Natural killer cell treated with Interleukin-12 subunit alpha and Interleukin-12 subunit beta and Interleukin-15 and Interleukin-18, amount 100 ng/mL, for 72 hours (primary cell): Measurements from ENCODE around the gene HSCB. TPM values are rescaled to one million over a fixed set of nuclear protein-coding genes. Genes with fewer than 3 reads are reported as not detected.
A peak's percentile ranks its signal among the peaks of the same experiment; 100 is the strongest.
"Not testable (repeated sequence)": the region's sequence is repeated elsewhere in the genome, so short reads cannot be mapped to it uniquely, and the experiment has no call there.

Experiments used
- ATAC-seq, 2 donors: fragments of 150-1000 bp; cut with Tn5 transposase in 1 of 2; sonication (Bioruptor Pico), chemical (Tn5 transposase) in 1 of 2; 2 replicates each; pipeline ENCODE4 v1.10.0; 2021
- DNase-seq: peaks from one replicate; pipeline ENCODE4 v3.0.0; 2022; ENCODE audit warnings: low spot score
- H3K27ac Mint-ChIP-seq, 2 donors: 1 replicate in 1 of 2; 2 replicates in 1 of 2; pipeline ENCODE4 v1.8.0; 2022; ENCODE audit warnings: mixed read lengths in 2 of 2, mild to moderate bottlenecking in 1 of 2, moderate library complexity in 1 of 2
- H3K27me3 Mint-ChIP-seq, 2 donors: 1 replicate in 1 of 2; 2 replicates in 1 of 2; pipeline ENCODE4 v1.8.0; 2022; ENCODE audit warnings: mixed read lengths in 2 of 2
- H3K36me3 Mint-ChIP-seq: one replicate; pipeline ENCODE4 v1.8.0; 2022; ENCODE audit warnings: mixed read lengths
- H3K4me1 Mint-ChIP-seq, 2 donors: 1 replicate in 1 of 2; 2 replicates in 1 of 2; pipeline ENCODE4 v1.8.0; 2022; ENCODE audit warnings: low read depth in 2 of 2, mixed read lengths in 2 of 2, mild to moderate bottlenecking in 1 of 2
- H3K4me3 Mint-ChIP-seq: one replicate; pipeline ENCODE4 v1.8.0; 2022; ENCODE audit warnings: mixed read lengths
- H3K9me3 Mint-ChIP-seq: 2 replicates; pipeline ENCODE4 v1.8.0; 2022; ENCODE audit warnings: mixed read lengths
- total RNA-seq, 2 donors: library from RNA; stranded (reverse); gene quantifications; one replicate each; pipeline ENCODE4 v1.2.3, GENCODE V29; 2022

Gene HSCB
- total RNA-seq = 10 to 100 TPM; 11.8 to 22.1 TPM

DNA sequence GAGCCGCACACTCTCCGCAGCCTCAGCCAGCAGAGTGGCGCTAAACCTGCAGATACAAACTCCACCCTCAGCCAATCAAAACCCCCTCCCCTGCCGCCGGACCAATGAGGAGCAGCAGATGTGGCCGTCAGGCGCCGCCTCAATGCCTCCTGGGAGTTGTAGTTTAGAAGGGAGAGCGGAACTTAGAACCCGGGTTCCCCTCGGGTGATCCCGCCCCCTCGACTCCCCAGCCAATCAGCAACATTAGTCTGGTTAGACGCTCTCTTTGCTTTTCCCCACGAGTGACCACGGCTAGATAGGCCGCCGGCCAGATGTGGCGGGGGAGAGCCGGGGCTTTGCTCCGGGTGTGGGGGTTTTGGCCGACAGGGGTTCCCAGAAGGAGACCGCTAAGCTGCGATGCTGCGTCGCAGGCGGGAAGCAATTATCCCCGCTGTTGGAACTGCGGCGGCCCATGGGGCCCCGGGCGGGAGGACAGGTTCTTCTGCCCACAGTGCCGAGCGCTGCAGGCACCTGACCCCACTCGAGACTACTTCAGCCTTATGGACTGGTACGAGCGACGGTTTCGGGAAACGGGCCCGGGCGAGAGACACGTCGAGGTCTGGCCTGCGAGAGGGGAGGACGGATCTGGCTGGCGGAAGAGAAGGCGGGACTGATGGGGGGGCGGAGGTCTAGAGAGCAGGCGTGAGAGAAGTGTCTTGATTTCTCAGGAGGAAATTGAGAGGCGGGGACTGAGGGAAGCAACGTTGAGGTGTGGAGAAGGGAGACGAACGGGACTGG is at the start of gene HSCB, which contains the start of gene CHEK2:
Gene HSCB (plus strand): TSS at position 255 of the 777 bp plus-strand sequence. CDS start 57 bp downstream, at position 312.
Gene CHEK2 (minus strand): TSS at position 36 of the 777 bp plus-strand sequence. CDS start 7,099 bp downstream, outside the sequence.
- Mint-ChIP-seq H3K4me1 (peaks cover 27 to 39% of the 10 kb centered on the region in 2 donors), H3K36me3 (no peaks in the 10 kb centered on the region), H3K27ac (peak within 1 kb of the TSS; percentile 80 to 91), H3K4me3 (peak within 1 kb of the TSS; percentile 94), H3K9me3 (no peaks in the 10 kb centered on the region), H3K27me3 (no peaks in the 10 kb centered on the region)
- ATAC-seq (peak; percentile 96 to 97), DNase-seq (peak; percentile 98)

GRCh38 chr22:28693041-28693760 is 48.6 kb upstream of the HSCB start:
- H3K36me3 Mint-ChIP-seq, H3K27me3 Mint-ChIP-seq, ATAC-seq, H3K9me3 Mint-ChIP-seq, H3K4me1 Mint-ChIP-seq, DNase-seq, H3K27ac Mint-ChIP-seq, H3K4me3 Mint-ChIP-seq: not testable (repeated sequence)

GRCh38 chr22:28702891-28703290 is 38.9 kb upstream of the HSCB start:
- no peak for ATAC-seq
- Mint-ChIP-seq H3K27ac (no peak overlapping the region), H3K4me3 (no peak overlapping the region), H3K9me3 (no peaks in the 10 kb centered on the region), H3K36me3 (no peaks in the 10 kb centered on the region), H3K27me3 (no peaks in the 10 kb centered on the region), H3K4me1 (peaks cover 0 to 3% of the 10 kb centered on the region in 2 donors)
- DNase-seq = no peak

DNA sequence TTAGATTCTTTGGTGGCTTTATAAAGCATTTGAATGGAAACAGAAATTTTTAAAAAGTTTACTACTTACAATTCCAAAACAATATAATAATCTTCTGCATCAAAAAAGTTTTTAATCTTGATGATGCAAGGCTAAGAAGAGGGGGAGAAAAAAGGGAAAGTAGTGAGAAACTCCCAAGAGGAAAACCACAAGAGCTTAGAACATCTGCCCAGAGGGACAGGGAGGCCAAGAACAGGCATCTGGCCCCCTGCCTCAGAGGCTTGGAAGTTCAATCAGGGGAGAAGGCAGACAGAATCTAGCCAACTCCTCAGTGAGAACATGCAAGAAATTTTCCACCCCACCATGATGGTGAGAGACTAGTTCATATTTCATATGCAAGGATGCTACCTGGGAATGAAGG is 38.4 kb upstream of the HSCB start:
- Mint-ChIP-seq H3K4me1 (peaks cover 0 to 3% of the 10 kb centered on the region in 2 donors), H3K27ac (no peak overlapping the region), H3K4me3 (no peak overlapping the region), H3K27me3 (no peaks in the 10 kb centered on the region), H3K36me3 (no peaks in the 10 kb centered on the region), H3K9me3 (no peaks in the 10 kb centered on the region)
- ATAC-seq (no peak), DNase-seq (no peak)

DNA sequence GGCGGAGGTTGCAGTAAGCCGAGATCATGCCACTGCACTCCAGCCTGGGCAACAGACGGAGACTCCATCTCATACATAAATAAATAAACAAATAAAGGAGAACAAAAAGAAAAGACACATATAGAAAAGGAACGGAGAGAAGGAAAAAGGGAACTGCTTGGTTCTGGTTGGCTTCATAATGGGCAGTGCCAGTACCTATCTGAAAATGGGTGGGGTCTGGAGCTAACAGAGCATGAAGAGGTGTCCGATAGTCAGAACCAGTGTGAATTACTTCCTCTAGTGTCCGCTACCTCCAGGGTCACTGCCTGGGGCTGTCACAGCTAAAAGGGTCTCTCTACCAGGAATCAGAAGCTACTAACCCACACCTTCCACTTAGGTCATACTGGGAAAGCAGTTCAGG is 35.0 kb upstream of the HSCB start:
- ATAC-seq = no peak
- Mint-ChIP-seq H3K4me1 (peaks cover 16 to 18% of the 10 kb centered on the region in 2 donors), H3K4me3 (no peak overlapping the region), H3K36me3 (no peaks in the 10 kb centered on the region), H3K9me3 (no peaks in the 10 kb centered on the region), H3K27ac (no peak overlapping the region), H3K27me3 (no peaks in the 10 kb centered on the region)
- no peak for DNase-seq

DNA sequence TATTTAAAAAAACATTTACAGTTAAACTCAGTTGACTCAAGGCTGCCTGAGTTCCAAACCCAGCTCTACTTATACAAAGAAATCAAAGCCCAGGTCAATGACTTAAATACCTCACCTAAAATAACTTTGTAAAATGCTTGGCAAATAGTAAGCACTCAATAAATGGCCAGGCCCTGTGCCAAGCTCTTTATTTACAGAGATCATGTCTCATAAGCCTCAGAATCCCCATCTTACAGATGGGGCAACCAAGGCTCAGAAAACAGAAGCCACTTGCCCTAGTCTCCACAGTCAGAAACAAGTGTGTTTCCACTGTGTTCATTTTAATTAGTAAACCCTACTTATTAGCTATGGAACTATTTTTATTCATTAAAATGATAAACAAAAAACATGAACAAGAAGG is 31.7 kb upstream of the HSCB start:
- H3K9me3 Mint-ChIP-seq = no peaks in the 10 kb centered on the region
- no peak overlapping the region for H3K4me3 Mint-ChIP-seq
- no peaks in the 10 kb centered on the region for H3K36me3 Mint-ChIP-seq
- no peaks in the 10 kb centered on the region for H3K27me3 Mint-ChIP-seq
- H3K27ac Mint-ChIP-seq = peak overlapping the region; percentile 56 to 85
- no peak for DNase-seq
- no peak for ATAC-seq
- H3K4me1 Mint-ChIP-seq = peaks cover 42 to 47% of the 10 kb centered on the region in 2 donors

DNA sequence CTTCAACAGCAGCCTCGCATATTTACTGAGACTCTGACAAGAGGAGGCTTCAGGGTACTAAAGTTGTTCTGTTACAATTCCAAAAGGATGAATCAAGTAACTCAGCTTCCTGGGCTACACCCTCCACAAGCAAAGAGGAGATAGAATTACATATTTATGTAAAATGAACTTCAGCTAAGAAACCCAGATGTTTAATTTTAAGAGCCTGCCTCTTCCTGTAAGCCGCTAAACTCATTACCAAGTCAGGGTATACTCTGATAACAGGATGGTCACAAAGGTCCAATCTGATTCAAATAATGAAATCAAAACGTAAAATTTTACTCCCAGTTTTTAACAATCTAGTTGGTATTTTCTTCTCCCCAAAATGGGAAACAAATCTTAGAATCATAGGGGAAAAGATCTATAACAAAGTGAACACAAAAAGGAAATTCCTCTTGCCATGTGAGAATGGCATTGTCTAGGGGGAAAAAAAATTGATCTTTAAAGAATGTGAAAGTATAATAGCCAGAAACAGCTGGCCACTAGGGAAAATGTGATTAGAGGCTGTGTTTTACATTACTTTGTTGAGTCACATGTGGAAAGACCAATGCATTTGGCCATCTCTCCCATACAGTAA is 31.2 kb upstream of the HSCB start:
- H3K27me3 Mint-ChIP-seq = no peaks in the 10 kb centered on the region
- ATAC-seq (no peak), DNase-seq (no peak)
- peaks cover 43 to 47% of the 10 kb centered on the region in 2 donors for H3K4me1 Mint-ChIP-seq
- peak overlapping the region; percentile 58 for H3K4me3 Mint-ChIP-seq
- H3K9me3 Mint-ChIP-seq = no peaks in the 10 kb centered on the region
- peak overlapping the region; percentile 56 to 85 for H3K27ac Mint-ChIP-seq
- no peaks in the 10 kb centered on the region for H3K36me3 Mint-ChIP-seq

GRCh38 chr22:28711341-28711740 is 30.5 kb upstream of the HSCB start:
- H3K4me1 Mint-ChIP-seq = peaks cover 45 to 47% of the 10 kb centered on the region in 2 donors
- ATAC-seq = no peak
- H3K27ac Mint-ChIP-seq = peak overlapping the region; percentile 56 to 85
- peak overlapping the region; percentile 58 for H3K4me3 Mint-ChIP-seq
- no peaks in the 10 kb centered on the region for H3K9me3 Mint-ChIP-seq
- no peaks in the 10 kb centered on the region for H3K36me3 Mint-ChIP-seq
- DNase-seq = no peak
- H3K27me3 Mint-ChIP-seq = no peaks in the 10 kb centered on the region

GRCh38 chr22:28711820-28712777 is 29.7 kb upstream of the HSCB start:
- Mint-ChIP-seq H3K4me3 (peak overlapping the region; percentile 58), H3K27me3 (no peaks in the 10 kb centered on the region), H3K9me3 (no peaks in the 10 kb centered on the region), H3K4me1 (peaks cover 45 to 47% of the 10 kb centered on the region in 2 donors), H3K36me3 (no peaks in the 10 kb centered on the region), H3K27ac (peak overlapping the region; percentile 56 to 85)
- DNase-seq (no peak), ATAC-seq (peak in 1 of 2 donors; percentile 16)

DNA sequence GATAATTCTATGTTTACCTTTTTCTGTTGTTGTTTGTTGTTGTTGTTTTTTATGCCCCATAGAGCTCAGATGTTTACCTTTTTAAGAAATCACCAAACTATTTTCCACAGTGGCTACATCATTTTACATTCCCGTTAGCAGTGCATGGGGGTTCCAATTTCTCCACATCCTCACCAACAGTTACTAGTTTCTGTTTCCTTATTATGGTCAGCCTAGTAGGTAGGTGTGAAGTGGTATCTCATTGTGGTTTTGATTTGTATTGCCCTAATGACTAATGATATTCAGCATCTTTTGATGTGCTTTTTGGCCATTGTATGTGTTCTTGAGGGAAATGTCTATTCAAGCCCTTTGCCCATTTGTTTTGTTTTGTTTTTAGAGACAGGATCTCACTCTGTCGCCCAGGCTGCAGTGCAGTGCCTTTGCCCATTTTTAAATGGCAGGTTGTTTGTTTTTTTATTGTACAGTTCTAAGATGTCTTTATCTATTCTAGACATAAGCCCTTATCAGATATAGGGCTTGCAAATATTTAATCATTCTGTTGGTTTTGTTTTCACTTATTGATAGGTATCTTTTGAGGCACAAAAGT is 27.7 kb upstream of the HSCB start:
- H3K4me3 Mint-ChIP-seq = peak overlapping the region; percentile 53
- H3K4me1 Mint-ChIP-seq = peaks cover 48 to 55% of the 10 kb centered on the region in 2 donors
- peaks cover 6% of the 10 kb centered on the region for H3K36me3 Mint-ChIP-seq
- H3K27ac Mint-ChIP-seq = peak overlapping the region; percentile 79 to 85
- ATAC-seq (peak; percentile 96), DNase-seq (peak; percentile 67)
- no peaks in the 10 kb centered on the region for H3K9me3 Mint-ChIP-seq
- no peaks in the 10 kb centered on the region for H3K27me3 Mint-ChIP-seq

DNA sequence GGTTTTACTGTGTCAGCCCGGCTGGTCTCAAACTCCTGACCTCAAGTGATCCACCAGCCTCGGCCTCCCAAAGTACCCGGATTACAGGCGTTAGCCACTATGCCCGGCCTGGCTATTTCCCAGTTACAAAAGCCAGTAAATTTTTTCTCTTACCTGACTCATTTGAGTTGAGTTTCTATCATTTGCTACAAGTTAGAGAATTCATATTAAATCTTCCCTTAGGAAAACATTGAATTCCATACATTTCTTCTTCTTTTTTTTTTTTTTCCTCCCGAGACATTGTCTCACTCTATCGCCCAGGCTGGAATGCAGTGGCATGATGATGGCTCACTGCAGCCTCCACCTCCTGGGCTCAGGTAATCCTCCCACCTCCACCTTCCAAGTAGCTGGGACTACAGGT is 26.2 kb upstream of the HSCB start:
- H3K27me3 Mint-ChIP-seq = no peaks in the 10 kb centered on the region
- DNase-seq = no peak
- peak overlapping the region in 1 of 2 donors; percentile 80 for H3K27ac Mint-ChIP-seq
- H3K9me3 Mint-ChIP-seq = no peaks in the 10 kb centered on the region
- no peak overlapping the region for H3K4me3 Mint-ChIP-seq
- ATAC-seq = no peak
- peaks cover 8% of the 10 kb centered on the region for H3K36me3 Mint-ChIP-seq
- peaks cover 46 to 49% of the 10 kb centered on the region in 2 donors for H3K4me1 Mint-ChIP-seq

- Mint-ChIP-seq H3K4me1 (peaks cover 38 to 39% of the 10 kb centered on the region in 2 donors), H3K27me3 (no peaks in the 10 kb centered on the region), H3K9me3 (no peaks in the 10 kb centered on the region), H3K27ac (peak overlapping the region in 1 of 2 donors; percentile 80), H3K36me3 (peaks cover 10% of the 10 kb centered on the region), H3K4me3 (no peak overlapping the region)
- DNase-seq = no peak
- ATAC-seq = no peak
Measured at GRCh38 chr22:28716686-28717085, 25.2 kb upstream of the HSCB start.
